Prostate gland (tissue), 2 donors: Measurements from ENCODE around the gene EYA4.

ENCODE experiments used
- POLR2AphosphoS5 ChIP-seq: sonication (generic); formaldehyde crosslinking; IDR thresholded peaks from one replicate; pipeline ENCODE4 v1.6.1; 2017; ENCODE audit warnings: antibody characterized with exemption
- TF ChIP-seq, protein P1 (sequence below), 4 experiments: fragments of 200-600 bp in 2 of 4; fragments of 450-650 bp in 2 of 4; sonication (generic) in 2 of 4; IDR thresholded peaks; 1 replicate in 3 of 4; 2 replicates in 1 of 4; pipeline ENCODE4 v1.5.1; 2016 to 2019; ENCODE audit warnings: antibody characterized with exemption in 4 of 4, mild to moderate bottlenecking in 2 of 4, moderate library complexity in 2 of 4

GRCh38 chr6:133466680-133467079 is 225.5 kb downstream of the EYA4 start:
- TF ChIP-seq, protein P1, sequence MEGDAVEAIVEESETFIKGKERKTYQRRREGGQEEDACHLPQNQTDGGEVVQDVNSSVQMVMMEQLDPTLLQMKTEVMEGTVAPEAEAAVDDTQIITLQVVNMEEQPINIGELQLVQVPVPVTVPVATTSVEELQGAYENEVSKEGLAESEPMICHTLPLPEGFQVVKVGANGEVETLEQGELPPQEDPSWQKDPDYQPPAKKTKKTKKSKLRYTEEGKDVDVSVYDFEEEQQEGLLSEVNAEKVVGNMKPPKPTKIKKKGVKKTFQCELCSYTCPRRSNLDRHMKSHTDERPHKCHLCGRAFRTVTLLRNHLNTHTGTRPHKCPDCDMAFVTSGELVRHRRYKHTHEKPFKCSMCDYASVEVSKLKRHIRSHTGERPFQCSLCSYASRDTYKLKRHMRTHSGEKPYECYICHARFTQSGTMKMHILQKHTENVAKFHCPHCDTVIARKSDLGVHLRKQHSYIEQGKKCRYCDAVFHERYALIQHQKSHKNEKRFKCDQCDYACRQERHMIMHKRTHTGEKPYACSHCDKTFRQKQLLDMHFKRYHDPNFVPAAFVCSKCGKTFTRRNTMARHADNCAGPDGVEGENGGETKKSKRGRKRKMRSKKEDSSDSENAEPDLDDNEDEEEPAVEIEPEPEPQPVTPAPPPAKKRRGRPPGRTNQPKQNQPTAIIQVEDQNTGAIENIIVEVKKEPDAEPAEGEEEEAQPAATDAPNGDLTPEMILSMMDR (IDR thresholded peaks at IDR 0.05): no peak
- no peak for TF ChIP-seq POLR2AphosphoS5
